ENCODE results near the gene CMKLR1. TPM values are rescaled to one million over a fixed set of nuclear protein-coding genes. Genes with fewer than 3 reads are reported as not detected.

CMKLR1 gene
- total RNA-seq, 1 experiment from 2014 or later: 0.15 TPM

- ATAC-seq (no peak), DNase-seq (ENCODE audit: low read depth, low spot score) (no peak)
- Histone ChIP-seq H3K27ac (ENCODE audit: low read depth, low read length) (no peak overlapping the region), H3K4me1 (ENCODE audit: control insufficient read depth in 1 of 2, insufficient read depth in 2 of 2, low read length in 2 of 2) (peaks cover 0 to 15% of the 10 kb centered on the region in 2 experiments; a peak in 2 of 4 replicates), H3K36me3 (ENCODE audit: control insufficient read depth in 1 of 2, insufficient read depth in 2 of 2, low read length in 2 of 2) (no peaks in the 10 kb centered on the region), H3K4me2 (ENCODE audit: low read length) (no peak overlapping the region), H3K9me3 (ENCODE audit: control insufficient read depth in 1 of 2, insufficient read depth in 1 of 2, low read depth in 1 of 2, low read length in 2 of 2) (no peaks in the 10 kb centered on the region), H3K9me2 (ENCODE audit: insufficient read depth) (no peaks in the 10 kb centered on the region), H3K79me2 (ENCODE audit: insufficient read depth, low read length) (no peaks in the 10 kb centered on the region), H2AFZ (ENCODE audit: low read depth, low read length, poor library complexity, severe bottlenecking) (no peak overlapping the region), H3K4me3 (replicated peaks in 1 of 2; ENCODE audit: low read depth in 1 of 2, low read length in 2 of 2) (no peak overlapping the region), H3K27me3 (ENCODE audit: insufficient read depth, low read length) (peaks cover 9% of the 10 kb centered on the region; the same call in 1 of the 2 replicates), H3K9ac (ENCODE audit: low read length) (no peak overlapping the region), H4K20me1 (ENCODE audit: insufficient read depth) (no peaks in the 10 kb centered on the region)
- TF ChIP-seq ZNF274 (IDR thresholded peaks at IDR 0.05; ENCODE audit: low read depth, low read length) (no peak), EZH2 (IDR thresholded peaks at IDR 0.05) (no peak), CBX3 (IDR thresholded peaks at IDR 0.05; ENCODE audit: low read depth) (no peak), POLR2A (IDR thresholded peaks at IDR 0.05; ENCODE audit: borderline replicate concordance, extremely low read depth, insufficient read depth, insufficient read length) (no peak), SIN3A (IDR thresholded peaks at IDR 0.05; ENCODE audit: low read depth) (no peak), SRF (IDR thresholded peaks at IDR 0.05; ENCODE audit: low read depth) (no peak), JUND (IDR thresholded peaks at IDR 0.05) (no peak), RAD21 (IDR thresholded peaks at IDR 0.05; ENCODE audit: low read depth) (no peak)
- intact Hi-C loops (cut with micrococcal nuclease): no loop called here
- ChIA-PET POLR2A (no interaction called here), CTCF (no interaction called here), RAD21 (ENCODE audit: low non-redundant PET in 1 of 2, low total read pairs in 2 of 2, uncharacterized antibody in 2 of 2, unreplicated experiment in 2 of 2) (no interaction called here)
- no TSS peak for BruUV-seq (replicated peaks)
Observed at GRCh38 chr12:108309674-108310312, 29.3 kb downstream of the CMKLR1 start.

DNA sequence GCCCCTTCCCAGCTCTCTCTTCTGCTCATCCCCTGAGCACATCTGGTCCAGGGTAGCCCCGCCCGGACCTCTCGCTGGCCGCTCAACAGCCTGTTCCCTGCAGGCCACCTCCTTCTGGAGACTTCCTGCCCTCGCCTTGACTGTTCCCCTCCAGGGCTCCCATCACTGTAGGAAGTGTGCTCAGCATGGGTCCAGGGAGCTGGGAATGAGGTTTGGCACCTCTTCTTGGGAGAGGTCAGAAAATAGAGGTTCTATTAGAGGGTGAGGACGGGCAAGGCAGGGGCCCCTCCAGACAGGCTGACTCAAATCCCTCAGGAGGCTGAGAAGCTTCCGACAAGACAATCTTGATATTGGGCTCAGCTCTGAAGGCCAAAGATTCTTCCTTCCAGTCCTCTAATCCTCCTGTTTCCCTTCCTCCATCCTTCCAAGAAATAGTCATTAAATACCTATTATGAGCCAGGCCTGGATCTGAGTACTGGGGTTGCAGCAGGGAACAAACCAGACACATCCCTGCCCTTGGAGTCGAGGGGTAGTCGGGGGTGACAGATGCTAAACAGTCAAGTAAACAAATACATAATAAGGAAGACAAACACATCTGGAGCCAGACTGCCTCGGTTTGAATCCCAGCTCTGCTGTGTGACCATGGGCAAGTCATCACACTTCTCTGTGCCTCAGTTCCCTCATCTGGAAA is 30.6 kb downstream of the CMKLR1 start:
- RAD21 ChIA-PET (ENCODE audit: low non-redundant PET in 1 of 2, low total read pairs in 2 of 2, uncharacterized antibody in 2 of 2, unreplicated experiment in 2 of 2): interaction anchor here in 1 of 2 experiments (0.6 kb wide), 1 partner anchor 316 kb away, joined by 4 read pairs; no protein-coding TSS in a partner anchor
- intact Hi-C loops (cut with micrococcal nuclease): no loop called here
- POLR2A ChIA-PET: no interaction called here

More for the DNA sequence above, 30.6 kb downstream of the CMKLR1 start:
- CTCF ChIA-PET: no interaction called here
- Histone ChIP-seq H3K27ac (ENCODE audit: low read depth, low read length) (no peak overlapping the region), H3K36me3 (ENCODE audit: control insufficient read depth in 1 of 2, insufficient read depth in 2 of 2, low read length in 2 of 2) (no peaks in the 10 kb centered on the region), H3K9ac (ENCODE audit: low read length) (no peak overlapping the region), H3K4me3 (replicated peaks in 1 of 2; ENCODE audit: low read depth in 1 of 2, low read length in 2 of 2) (no peak overlapping the region), H3K9me3 (ENCODE audit: control insufficient read depth in 1 of 2, insufficient read depth in 1 of 2, low read depth in 1 of 2, low read length in 2 of 2) (no peaks in the 10 kb centered on the region), H3K4me2 (ENCODE audit: low read length) (no peak overlapping the region), H3K9me2 (ENCODE audit: insufficient read depth) (no peaks in the 10 kb centered on the region), H2AFZ (ENCODE audit: low read depth, low read length, poor library complexity, severe bottlenecking) (no peak overlapping the region), H3K79me2 (ENCODE audit: insufficient read depth, low read length) (no peaks in the 10 kb centered on the region), H3K27me3 (ENCODE audit: insufficient read depth, low read length) (peaks cover 9% of the 10 kb centered on the region; the same call in 1 of the 2 replicates), H4K20me1 (ENCODE audit: insufficient read depth) (no peaks in the 10 kb centered on the region), H3K4me1 (ENCODE audit: control insufficient read depth in 1 of 2, insufficient read depth in 2 of 2, low read length in 2 of 2) (peaks cover 0 to 15% of the 10 kb centered on the region in 2 experiments; a peak in 2 of 4 replicates)
- no TSS peak for BruUV-seq (replicated peaks)
- DNase-seq (ENCODE audit: low read depth, low spot score): no peak
- ATAC-seq: no peak
- TF ChIP-seq RAD21 (IDR thresholded peaks at IDR 0.05; ENCODE audit: low read depth) (no peak), CEBPB (IDR thresholded peaks at IDR 0.05; ENCODE audit: low read depth) (no peak), JUND (IDR thresholded peaks at IDR 0.05) (no peak), CBX3 (IDR thresholded peaks at IDR 0.05; ENCODE audit: low read depth) (no peak), EZH2 (IDR thresholded peaks at IDR 0.05) (no peak)
- TF ChIP-seq, protein P1, sequence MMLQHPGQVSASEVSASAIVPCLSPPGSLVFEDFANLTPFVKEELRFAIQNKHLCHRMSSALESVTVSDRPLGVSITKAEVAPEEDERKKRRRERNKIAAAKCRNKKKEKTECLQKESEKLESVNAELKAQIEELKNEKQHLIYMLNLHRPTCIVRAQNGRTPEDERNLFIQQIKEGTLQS (IDR thresholded peaks at IDR 0.05): no peak
- TF ChIP-seq, protein P2, sequence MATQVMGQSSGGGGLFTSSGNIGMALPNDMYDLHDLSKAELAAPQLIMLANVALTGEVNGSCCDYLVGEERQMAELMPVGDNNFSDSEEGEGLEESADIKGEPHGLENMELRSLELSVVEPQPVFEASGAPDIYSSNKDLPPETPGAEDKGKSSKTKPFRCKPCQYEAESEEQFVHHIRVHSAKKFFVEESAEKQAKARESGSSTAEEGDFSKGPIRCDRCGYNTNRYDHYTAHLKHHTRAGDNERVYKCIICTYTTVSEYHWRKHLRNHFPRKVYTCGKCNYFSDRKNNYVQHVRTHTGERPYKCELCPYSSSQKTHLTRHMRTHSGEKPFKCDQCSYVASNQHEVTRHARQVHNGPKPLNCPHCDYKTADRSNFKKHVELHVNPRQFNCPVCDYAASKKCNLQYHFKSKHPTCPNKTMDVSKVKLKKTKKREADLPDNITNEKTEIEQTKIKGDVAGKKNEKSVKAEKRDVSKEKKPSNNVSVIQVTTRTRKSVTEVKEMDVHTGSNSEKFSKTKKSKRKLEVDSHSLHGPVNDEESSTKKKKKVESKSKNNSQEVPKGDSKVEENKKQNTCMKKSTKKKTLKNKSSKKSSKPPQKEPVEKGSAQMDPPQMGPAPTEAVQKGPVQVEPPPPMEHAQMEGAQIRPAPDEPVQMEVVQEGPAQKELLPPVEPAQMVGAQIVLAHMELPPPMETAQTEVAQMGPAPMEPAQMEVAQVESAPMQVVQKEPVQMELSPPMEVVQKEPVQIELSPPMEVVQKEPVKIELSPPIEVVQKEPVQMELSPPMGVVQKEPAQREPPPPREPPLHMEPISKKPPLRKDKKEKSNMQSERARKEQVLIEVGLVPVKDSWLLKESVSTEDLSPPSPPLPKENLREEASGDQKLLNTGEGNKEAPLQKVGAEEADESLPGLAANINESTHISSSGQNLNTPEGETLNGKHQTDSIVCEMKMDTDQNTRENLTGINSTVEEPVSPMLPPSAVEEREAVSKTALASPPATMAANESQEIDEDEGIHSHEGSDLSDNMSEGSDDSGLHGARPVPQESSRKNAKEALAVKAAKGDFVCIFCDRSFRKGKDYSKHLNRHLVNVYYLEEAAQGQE (IDR thresholded peaks at IDR 0.05; ENCODE audit: low read depth): no peak
- TF ChIP-seq, protein P3, sequence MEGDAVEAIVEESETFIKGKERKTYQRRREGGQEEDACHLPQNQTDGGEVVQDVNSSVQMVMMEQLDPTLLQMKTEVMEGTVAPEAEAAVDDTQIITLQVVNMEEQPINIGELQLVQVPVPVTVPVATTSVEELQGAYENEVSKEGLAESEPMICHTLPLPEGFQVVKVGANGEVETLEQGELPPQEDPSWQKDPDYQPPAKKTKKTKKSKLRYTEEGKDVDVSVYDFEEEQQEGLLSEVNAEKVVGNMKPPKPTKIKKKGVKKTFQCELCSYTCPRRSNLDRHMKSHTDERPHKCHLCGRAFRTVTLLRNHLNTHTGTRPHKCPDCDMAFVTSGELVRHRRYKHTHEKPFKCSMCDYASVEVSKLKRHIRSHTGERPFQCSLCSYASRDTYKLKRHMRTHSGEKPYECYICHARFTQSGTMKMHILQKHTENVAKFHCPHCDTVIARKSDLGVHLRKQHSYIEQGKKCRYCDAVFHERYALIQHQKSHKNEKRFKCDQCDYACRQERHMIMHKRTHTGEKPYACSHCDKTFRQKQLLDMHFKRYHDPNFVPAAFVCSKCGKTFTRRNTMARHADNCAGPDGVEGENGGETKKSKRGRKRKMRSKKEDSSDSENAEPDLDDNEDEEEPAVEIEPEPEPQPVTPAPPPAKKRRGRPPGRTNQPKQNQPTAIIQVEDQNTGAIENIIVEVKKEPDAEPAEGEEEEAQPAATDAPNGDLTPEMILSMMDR (IDR thresholded peaks at IDR 0.05 in 2 of 3, conservative IDR thresholded peaks at IDR 0.05 in 1 of 3; ENCODE audit: borderline replicate concordance in 1 of 3, insufficient read depth in 1 of 3, low read depth in 2 of 3, low read length in 2 of 3): no peak
